Measurements from ENCODE around the gene TMEM182.

Gene TMEM182

DNA sequence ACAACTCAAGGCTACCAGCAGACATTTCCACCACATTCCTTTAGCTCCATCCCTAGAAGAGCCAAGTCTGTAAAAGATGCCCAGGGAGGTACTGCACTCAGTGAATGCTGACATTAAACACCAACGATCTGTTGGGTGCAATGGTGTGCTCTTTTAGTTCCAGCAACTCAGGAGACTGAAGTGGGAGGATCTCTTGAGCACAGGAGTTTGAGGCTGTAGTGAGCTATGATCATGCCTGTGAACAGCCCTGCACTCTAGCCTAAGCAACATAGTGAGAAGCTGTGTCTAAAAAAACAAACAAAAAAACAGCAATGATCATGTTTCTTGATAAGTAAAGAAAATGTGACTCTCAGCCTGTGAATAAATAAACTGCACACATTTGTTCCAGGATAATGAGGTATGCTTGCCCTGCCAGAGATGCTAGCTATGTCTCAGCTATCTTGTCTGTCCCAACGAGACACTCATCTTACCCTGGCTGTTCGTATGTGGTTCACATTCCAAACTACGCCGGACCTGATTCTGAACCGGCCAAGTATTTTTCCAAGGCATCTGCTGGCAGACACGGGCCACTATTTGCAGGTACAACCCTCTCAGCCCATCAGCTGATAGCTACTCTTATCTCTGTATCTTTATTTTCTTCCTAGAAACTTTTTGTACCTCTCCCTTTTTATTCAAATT lies 21.8 kb downstream of the TMEM182 start:
- Histone ChIP-seq H3K79me1 (ENCODE audit: low read length) (no peaks in the 10 kb centered on the region), H4K12ac (ENCODE audit: low read depth, low read length) (no peak overlapping the region), H4K91ac (ENCODE audit: low read depth, low read length) (no peak overlapping the region), H3K18ac (ENCODE audit: low read length) (no peak overlapping the region), H3K23ac (ENCODE audit: low read length) (no peak overlapping the region), H3K4me3 (ENCODE audit: low read depth, low read length) (no peak overlapping the region), H3K4me2 (ENCODE audit: low read length) (no peak overlapping the region), H2BK5ac (ENCODE audit: low read depth, low read length, poor library complexity) (no peak overlapping the region), H3K9ac (ENCODE audit: low read length) (no peak overlapping the region), H3K9me3 (ENCODE audit: insufficient read depth, low read depth, low read length) (no peaks in the 10 kb centered on the region), H2AFZ (ENCODE audit: insufficient read depth, low read length, poor library complexity) (no peak overlapping the region), H3K36me3 (ENCODE audit: control insufficient read depth in 1 of 2, insufficient read depth in 2 of 2, low read length in 2 of 2) (no peaks in the 10 kb centered on the region), H2BK120ac (ENCODE audit: insufficient read depth, low read length, poor library complexity) (no peak overlapping the region), H3K4me1 (ENCODE audit: control insufficient read depth in 1 of 2, insufficient read depth in 2 of 2, low read length in 2 of 2) (peaks cover 0 to 2% of the 10 kb centered on the region in 2 experiments), H3K27me3 (ENCODE audit: insufficient read depth, low read length) (no peaks in the 10 kb centered on the region), H3K27ac (ENCODE audit: low read depth, low read length) (no peak overlapping the region), H3K79me2 (ENCODE audit: control insufficient read depth, insufficient read depth, low read length, poor library complexity) (no peaks in the 10 kb centered on the region), H2BK12ac (ENCODE audit: low read length) (no peak overlapping the region), H4K8ac (ENCODE audit: low read depth, low read length) (no peak overlapping the region), H3K4ac (ENCODE audit: low read depth, low read length) (no peak overlapping the region), H3K14ac (ENCODE audit: low read length) (no peak overlapping the region), H2AK5ac (ENCODE audit: low read length) (no peak overlapping the region)
- no CpG with 5 or more reads among the region's 7 CpGs for WGBS (ENCODE audit: extremely low coverage, insufficient coverage, insufficient read length)
- DNase-seq: peak; percentile 83 to 94

- Histone ChIP-seq H2BK5ac (ENCODE audit: low read depth, low read length, poor library complexity) (no peak overlapping the region), H3K9me3 (ENCODE audit: insufficient read depth, low read depth, low read length) (no peaks in the 10 kb centered on the region)
- WGBS (ENCODE audit: extremely low coverage, insufficient coverage, insufficient read length): no CpG with 5 or more reads among the region's 3 CpGs
These were observed 23.1 kb downstream of the TMEM182 start for GRCh38 chr2:102784940-102785339.

DNA sequence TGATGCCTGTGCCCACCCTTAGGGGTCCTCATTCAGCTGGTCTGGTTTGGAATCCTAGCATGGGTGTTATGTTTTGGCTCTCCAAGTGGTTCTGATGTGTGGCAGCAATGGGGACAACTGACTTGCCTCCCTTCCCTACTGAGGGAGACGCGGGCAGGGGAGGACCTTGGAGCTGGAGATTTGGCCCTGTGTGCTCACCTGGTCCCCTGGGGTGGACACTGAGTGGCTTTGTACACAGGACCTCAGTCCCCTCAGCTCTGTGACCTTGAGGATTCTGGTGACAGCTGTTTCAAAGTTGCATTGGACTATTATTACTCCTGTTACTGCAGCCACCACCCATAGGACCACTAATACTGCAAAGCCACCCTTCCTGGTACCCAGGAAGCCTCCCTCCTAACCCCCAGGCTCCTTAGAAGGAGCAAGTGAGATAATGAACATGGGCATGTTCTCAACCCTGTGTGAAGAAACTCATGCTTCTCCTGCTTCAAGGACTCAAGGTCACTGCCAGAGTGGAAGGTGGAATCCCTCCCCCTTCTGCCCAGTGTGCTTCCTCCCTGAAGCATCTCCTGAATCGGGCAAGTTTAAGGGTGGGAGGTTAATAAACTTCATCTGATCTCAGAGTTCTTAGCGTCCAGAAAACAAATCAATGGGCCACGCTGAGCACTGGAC lies 26.5 kb downstream of the TMEM182 start:
- no peaks in the 10 kb centered on the region for H3K79me1 ChIP-seq (ENCODE audit: low read length)
- H3K36me3 ChIP-seq (ENCODE audit: control insufficient read depth in 1 of 2, insufficient read depth in 2 of 2, low read length in 2 of 2): no peaks in the 10 kb centered on the region
- H3K9me3 ChIP-seq (ENCODE audit: insufficient read depth, low read depth, low read length): no peaks in the 10 kb centered on the region
- H3K14ac ChIP-seq (ENCODE audit: low read length): no peak overlapping the region
- no CpG with 5 or more reads among the region's 5 CpGs for WGBS (ENCODE audit: extremely low coverage, insufficient coverage, insufficient read length)
- H2BK120ac ChIP-seq (ENCODE audit: insufficient read depth, low read length, poor library complexity): no peak overlapping the region
- H4K91ac ChIP-seq (ENCODE audit: low read depth, low read length): no peak overlapping the region
- no peak overlapping the region for H4K8ac ChIP-seq (ENCODE audit: low read depth, low read length)
- H3K23ac ChIP-seq (ENCODE audit: low read length): no peak overlapping the region
- DNase-seq: no peak
- no peak overlapping the region for H3K9ac ChIP-seq (ENCODE audit: low read length)
- no peaks in the 10 kb centered on the region for H3K79me2 ChIP-seq (ENCODE audit: control insufficient read depth, insufficient read depth, low read length, poor library complexity)
- no peak overlapping the region for H3K4me3 ChIP-seq (ENCODE audit: low read depth, low read length)
- H2AK5ac ChIP-seq (ENCODE audit: low read length): no peak overlapping the region
- no peak overlapping the region for H3K4ac ChIP-seq (ENCODE audit: low read depth, low read length)
- H3K27me3 ChIP-seq (ENCODE audit: insufficient read depth, low read length): no peaks in the 10 kb centered on the region
- H2AFZ ChIP-seq (ENCODE audit: insufficient read depth, low read length, poor library complexity): no peak overlapping the region
- H3K18ac ChIP-seq (ENCODE audit: low read length): no peak overlapping the region
- H3K27ac ChIP-seq (ENCODE audit: low read depth, low read length): no peak overlapping the region
- H3K4me2 ChIP-seq (ENCODE audit: low read length): no peak overlapping the region
- no peak overlapping the region for H4K12ac ChIP-seq (ENCODE audit: low read depth, low read length)
- H2BK5ac ChIP-seq (ENCODE audit: low read depth, low read length, poor library complexity): no peak overlapping the region
- H3K4me1 ChIP-seq (ENCODE audit: control insufficient read depth in 1 of 2, insufficient read depth in 2 of 2, low read length in 2 of 2): peaks cover 0 to 2% of the 10 kb centered on the region in 2 experiments
- H2BK12ac ChIP-seq (ENCODE audit: low read length): no peak overlapping the region

More at GRCh38 chr2:102784940-102785339, 23.1 kb downstream of the TMEM182 start:
- Histone ChIP-seq H3K23ac (ENCODE audit: low read length) (no peak overlapping the region), H4K8ac (ENCODE audit: low read depth, low read length) (no peak overlapping the region), H2AFZ (ENCODE audit: insufficient read depth, low read length, poor library complexity) (no peak overlapping the region), H3K4me2 (ENCODE audit: low read length) (no peak overlapping the region), H3K9ac (ENCODE audit: low read length) (no peak overlapping the region), H2BK120ac (ENCODE audit: insufficient read depth, low read length, poor library complexity) (no peak overlapping the region), H4K91ac (ENCODE audit: low read depth, low read length) (no peak overlapping the region), H3K27me3 (ENCODE audit: insufficient read depth, low read length) (no peaks in the 10 kb centered on the region), H3K4ac (ENCODE audit: low read depth, low read length) (no peak overlapping the region), H3K79me2 (ENCODE audit: control insufficient read depth, insufficient read depth, low read length, poor library complexity) (no peaks in the 10 kb centered on the region), H3K14ac (ENCODE audit: low read length) (no peak overlapping the region), H4K12ac (ENCODE audit: low read depth, low read length) (no peak overlapping the region), H3K4me3 (ENCODE audit: low read depth, low read length) (no peak overlapping the region), H3K4me1 (ENCODE audit: control insufficient read depth in 1 of 2, insufficient read depth in 2 of 2, low read length in 2 of 2) (peaks cover 0 to 2% of the 10 kb centered on the region in 2 experiments), H3K79me1 (ENCODE audit: low read length) (no peaks in the 10 kb centered on the region), H3K18ac (ENCODE audit: low read length) (no peak overlapping the region), H3K27ac (ENCODE audit: low read depth, low read length) (no peak overlapping the region), H2AK5ac (ENCODE audit: low read length) (no peak overlapping the region), H3K36me3 (ENCODE audit: control insufficient read depth in 1 of 2, insufficient read depth in 2 of 2, low read length in 2 of 2) (no peaks in the 10 kb centered on the region), H2BK12ac (ENCODE audit: low read length) (no peak overlapping the region)
- peak; percentile 22 to 53 for DNase-seq

GRCh38 chr2:102788885-102789260 lies 27.0 kb downstream of the TMEM182 start:
- WGBS (ENCODE audit: extremely low coverage, insufficient coverage, insufficient read length): no CpG with 5 or more reads among the region's 8 CpGs
- no peak overlapping the region for H3K14ac ChIP-seq (ENCODE audit: low read length)
- H2BK12ac ChIP-seq (ENCODE audit: low read length): no peak overlapping the region
- H3K79me1 ChIP-seq (ENCODE audit: low read length): no peaks in the 10 kb centered on the region
- no peak overlapping the region for H3K4me2 ChIP-seq (ENCODE audit: low read length)
- H3K18ac ChIP-seq (ENCODE audit: low read length): no peak overlapping the region
- no peak overlapping the region for H2BK120ac ChIP-seq (ENCODE audit: insufficient read depth, low read length, poor library complexity)
- H3K9ac ChIP-seq (ENCODE audit: low read length): no peak overlapping the region
- no peak overlapping the region for H2AFZ ChIP-seq (ENCODE audit: insufficient read depth, low read length, poor library complexity)
- H3K79me2 ChIP-seq (ENCODE audit: control insufficient read depth, insufficient read depth, low read length, poor library complexity): no peaks in the 10 kb centered on the region
- peak in 1 of 2 donors; percentile 35 for DNase-seq
- H2BK5ac ChIP-seq (ENCODE audit: low read depth, low read length, poor library complexity): no peak overlapping the region
- H3K27me3 ChIP-seq (ENCODE audit: insufficient read depth, low read length): no peaks in the 10 kb centered on the region
- no peak overlapping the region for H3K23ac ChIP-seq (ENCODE audit: low read length)
- no peak overlapping the region for H4K12ac ChIP-seq (ENCODE audit: low read depth, low read length)
- no peak overlapping the region for H3K27ac ChIP-seq (ENCODE audit: low read depth, low read length)
- no peak overlapping the region for H3K4me3 ChIP-seq (ENCODE audit: low read depth, low read length)
- H4K91ac ChIP-seq (ENCODE audit: low read depth, low read length): no peak overlapping the region
- peaks cover 0 to 2% of the 10 kb centered on the region in 2 experiments for H3K4me1 ChIP-seq (ENCODE audit: control insufficient read depth in 1 of 2, insufficient read depth in 2 of 2, low read length in 2 of 2)
- H2AK5ac ChIP-seq (ENCODE audit: low read length): no peak overlapping the region
- no peak overlapping the region for H3K4ac ChIP-seq (ENCODE audit: low read depth, low read length)
- no peaks in the 10 kb centered on the region for H3K9me3 ChIP-seq (ENCODE audit: insufficient read depth, low read depth, low read length)
- H3K36me3 ChIP-seq (ENCODE audit: control insufficient read depth in 1 of 2, insufficient read depth in 2 of 2, low read length in 2 of 2): no peaks in the 10 kb centered on the region
- no peak overlapping the region for H4K8ac ChIP-seq (ENCODE audit: low read depth, low read length)

All from trophoblast cell (in vitro differentiated cells and primary cell).